ENCODE results near the gene WDR12.
"Not testable (repeated sequence)": the region's sequence is repeated elsewhere in the genome, so short reads cannot be mapped to it uniquely, and the experiment has no call there.

WDR12 gene

DNA sequence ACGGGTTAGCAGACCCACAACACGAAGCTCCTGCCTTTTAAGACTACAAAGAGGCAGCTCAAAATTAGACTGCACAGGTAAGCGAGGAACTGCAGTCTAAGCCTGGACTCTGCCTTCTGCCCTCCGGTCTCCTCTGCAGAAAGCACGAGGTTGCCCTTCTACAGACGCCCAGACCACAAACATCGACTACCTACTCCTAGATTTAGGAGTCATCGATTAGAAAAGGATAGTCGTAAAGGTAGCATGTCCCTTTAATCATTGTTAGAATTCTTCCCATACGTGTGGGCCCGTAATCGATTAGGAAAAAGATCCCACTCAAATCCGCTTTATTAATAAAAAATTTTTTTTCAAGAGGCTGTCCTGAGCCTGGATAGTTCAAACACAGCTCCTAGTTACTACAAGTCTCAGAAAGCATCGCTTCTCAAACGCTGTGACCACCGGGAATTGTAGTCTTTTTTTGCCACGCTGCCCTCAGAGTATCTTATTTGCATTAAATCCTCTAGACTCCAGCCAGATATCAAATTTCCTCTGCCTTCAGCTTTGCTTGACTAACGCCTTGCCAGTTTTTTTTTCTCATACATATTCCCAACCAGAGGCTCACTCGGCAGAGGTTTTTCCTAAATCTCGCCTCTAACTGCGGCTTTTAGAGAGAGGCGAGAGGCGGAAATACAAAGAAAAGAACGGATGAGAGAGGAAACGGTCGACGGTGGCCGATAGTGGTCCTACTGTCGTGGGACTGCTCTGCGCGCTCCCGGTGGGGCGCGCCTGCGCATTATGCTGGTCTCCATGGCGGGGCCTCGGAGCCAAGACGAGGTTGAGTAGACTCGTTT lies at the start of gene WDR12, which contains the start of gene CARF:
TSS of gene WDR12 (minus strand) at position 162 of the 830 bp plus-strand sequence. CDS start 197 bp downstream, outside the sequence.
TSS of gene CARF (plus strand) at position 764 of the 830 bp plus-strand sequence. CDS start 29,628 bp downstream, outside the sequence.
- DNase-seq (ENCODE audit: low read depth in 2 of 2), result peak; percentile 84 to 85

DNA sequence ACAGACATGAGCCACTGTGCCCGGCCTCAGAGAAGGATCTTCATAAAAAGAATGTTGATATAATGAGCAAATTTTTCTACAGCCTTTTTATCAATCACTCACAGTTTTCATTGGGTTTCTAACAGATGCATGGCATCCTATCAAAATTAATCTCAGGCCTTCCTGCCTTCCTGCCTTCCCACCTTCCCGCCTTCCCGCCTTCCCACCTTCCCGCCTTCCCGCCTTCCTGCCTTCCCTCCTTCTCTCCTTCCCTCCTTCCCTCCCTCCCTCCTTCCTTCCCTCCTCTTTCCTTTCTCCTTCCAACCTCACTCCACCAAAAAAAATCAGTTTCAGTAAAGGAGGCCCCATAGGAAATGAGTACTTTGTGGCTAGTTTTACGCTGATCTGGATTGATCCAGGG lies 49.1 kb upstream of the WDR12 start:
- no peak for DNase-seq (ENCODE audit: low read depth in 2 of 2)

DNA sequence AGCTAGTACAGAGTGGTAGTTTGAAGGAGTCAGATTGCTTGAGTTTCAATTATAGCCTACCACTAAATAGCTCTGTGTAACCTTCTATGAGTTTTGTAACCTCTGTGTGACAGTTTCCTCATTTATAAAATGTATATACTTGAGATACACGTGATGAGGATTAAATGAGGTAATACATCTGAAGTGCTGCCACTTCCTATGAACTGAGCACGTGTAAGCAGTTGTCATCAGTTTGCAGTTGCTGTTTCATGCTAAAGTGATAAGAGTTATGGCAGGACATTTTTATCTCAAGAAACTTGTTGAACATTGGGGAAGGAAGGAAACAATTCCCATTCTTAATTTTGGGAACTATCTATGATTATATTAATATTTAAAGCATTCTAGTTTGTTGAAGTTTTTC lies 39.1 kb upstream of the WDR12 start:
- DNase-seq (ENCODE audit: low read depth in 2 of 2), result no peak

DNA sequence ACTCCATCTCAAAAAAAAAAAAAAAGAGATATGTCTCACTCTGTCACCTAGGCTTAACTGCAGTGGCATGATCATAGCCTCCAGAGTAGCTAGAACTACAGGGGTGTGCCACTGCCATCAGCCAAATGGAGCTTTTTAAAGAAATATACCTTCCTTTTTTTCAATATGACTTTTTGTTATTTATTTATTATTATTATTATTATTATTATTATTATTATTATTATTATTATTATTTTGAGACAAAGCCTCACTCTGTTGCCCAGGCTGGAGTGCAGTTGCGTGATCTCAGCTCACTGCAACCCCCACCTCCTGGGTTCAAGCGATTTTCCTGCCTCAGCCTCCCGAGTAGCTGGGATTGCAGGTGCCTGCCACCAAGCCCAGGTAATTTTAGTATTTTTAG lies 37.9 kb upstream of the WDR12 start:
- DNase-seq (ENCODE audit: low read depth in 2 of 2), result not testable (repeated sequence)

GRCh38 chr2:202945497-202945896 lies 34.0 kb upstream of the WDR12 start:
- DNase-seq (ENCODE audit: low read depth in 2 of 2), result no peak

DNA sequence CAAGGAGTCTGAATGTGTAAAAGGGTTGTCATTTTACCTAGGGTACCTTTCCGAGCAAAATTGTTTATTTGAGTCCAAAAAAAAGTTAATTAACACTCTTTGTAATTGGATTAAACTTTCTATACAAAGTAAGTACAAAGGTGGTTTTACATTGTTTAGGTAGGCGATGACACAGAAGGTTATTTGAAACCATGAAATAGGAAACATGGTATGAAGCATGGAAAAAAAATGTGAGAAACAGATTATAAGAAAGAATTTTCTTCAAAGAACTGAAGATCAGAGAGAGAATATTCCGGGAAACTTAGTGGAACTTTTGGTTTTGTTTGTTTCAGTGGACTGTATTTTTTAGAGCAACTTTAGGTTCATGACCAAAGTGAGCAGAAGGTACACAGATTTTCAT lies 33.3 kb upstream of the WDR12 start:
- no peak for DNase-seq (ENCODE audit: low read depth in 2 of 2)

DNA sequence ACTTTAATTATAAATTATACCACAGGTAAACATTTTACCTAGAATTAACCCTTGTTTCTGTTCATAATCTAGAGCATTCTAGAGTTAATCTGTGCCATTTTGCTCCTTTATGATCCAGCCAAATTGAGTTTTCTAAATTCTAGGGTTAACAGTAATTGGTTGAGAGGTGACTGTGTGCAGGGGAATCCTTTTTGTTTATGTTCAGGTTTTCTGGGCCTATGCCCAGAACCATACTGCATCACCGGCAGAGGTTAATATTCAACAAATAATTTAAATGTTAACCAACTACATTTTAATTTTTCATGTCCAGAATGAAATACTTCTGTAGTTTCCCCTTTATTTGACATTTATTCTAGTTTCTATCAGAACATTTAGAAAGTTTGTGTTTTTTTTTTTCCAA lies 32.9 kb upstream of the WDR12 start:
- no peak for DNase-seq (ENCODE audit: low read depth in 2 of 2)

- DNase-seq (ENCODE audit: low read depth in 2 of 2), result no peak
Observed at GRCh38 chr2:202941771-202942170, 30.3 kb upstream of the WDR12 start.

GRCh38 chr2:202938960-202939359 lies 27.5 kb upstream of the WDR12 start:
- no peak for DNase-seq (ENCODE audit: low read depth in 2 of 2)

DNA sequence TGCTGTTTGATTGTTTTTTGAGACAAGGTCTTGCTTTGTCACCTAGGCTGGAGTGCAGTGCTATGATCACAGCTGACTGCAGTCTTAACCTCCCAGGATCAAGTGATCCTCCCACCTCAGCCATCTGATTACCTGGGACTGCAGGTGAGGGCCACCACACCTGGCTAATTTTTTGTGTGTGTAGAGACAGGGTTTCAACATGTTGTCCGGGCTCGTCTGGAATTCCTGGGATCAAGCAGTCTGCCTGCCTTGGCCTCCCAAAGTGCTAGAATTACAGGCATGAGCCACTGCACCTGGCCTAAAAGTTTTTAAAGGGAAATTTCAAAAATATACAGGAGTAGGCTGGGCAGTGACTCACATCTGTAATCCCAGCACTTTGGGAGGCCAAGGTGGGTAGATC lies 23.0 kb upstream of the WDR12 start:
- no peak for DNase-seq (ENCODE audit: low read depth in 2 of 2)

DNA sequence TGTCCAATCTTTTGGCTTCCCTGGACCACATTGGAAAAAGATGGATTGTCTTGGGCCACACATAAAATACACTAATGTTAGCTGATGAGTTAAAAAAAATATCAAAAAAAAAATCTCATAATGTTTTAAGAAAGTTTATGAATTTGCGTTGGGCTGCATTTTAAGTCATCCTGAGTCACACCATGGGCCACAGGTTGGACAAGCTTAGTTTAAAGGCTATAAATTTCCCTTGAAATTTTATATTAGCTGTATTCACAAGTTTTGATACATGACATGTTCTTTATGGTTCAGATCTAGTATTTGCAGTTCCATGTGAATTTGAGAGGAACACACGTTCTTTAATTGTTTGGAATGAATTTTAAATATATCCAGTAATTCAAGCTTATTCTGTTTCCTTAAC lies 22.5 kb upstream of the WDR12 start:
- DNase-seq (ENCODE audit: low read depth in 2 of 2), result no peak

DNA sequence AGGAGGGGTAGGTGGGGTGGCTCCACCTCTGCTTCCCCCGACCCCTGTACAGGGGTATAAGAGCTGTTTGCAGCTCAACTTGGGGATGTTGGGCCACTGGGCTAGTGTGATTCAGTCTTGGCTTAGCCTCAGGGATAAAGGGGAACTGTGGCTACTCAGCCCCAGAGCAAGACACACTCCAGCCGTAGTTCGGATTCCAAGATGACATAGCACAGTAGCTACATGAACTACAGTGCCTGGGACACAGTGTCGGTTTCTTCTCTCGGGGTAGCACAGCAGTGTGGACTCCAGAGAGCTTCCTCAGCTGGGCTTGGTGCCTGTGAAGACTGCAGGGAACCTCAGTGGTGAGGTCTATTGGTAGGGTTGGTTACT lies 21.7 kb upstream of the WDR12 start:
- DNase-seq (ENCODE audit: low read depth in 2 of 2), result no peak

- no peak for DNase-seq (ENCODE audit: low read depth in 2 of 2)
Observed at GRCh38 chr2:202932425-202933138, 21.1 kb upstream of the WDR12 start.

DNA sequence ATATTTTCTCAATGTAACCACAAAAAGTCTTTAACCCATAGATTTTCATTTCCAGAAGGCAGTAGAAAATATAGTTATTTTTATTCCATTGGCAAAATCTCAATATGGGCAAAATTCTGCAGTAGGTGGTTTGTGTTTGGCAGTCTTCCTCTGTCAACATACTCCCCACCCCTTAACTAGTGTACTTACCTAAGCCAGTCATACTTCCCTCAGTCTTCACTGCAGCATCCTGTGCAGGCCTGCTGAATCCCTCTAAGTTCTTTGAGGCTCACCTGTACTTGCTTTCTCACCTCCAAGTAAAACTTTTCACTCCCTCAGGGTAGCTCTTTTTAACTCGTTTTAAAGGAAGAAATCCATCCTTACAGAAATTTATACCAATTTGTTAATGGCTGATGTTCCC lies 7.4 kb upstream of the WDR12 start:
- no peak for DNase-seq (ENCODE audit: low read depth in 2 of 2)

DNA sequence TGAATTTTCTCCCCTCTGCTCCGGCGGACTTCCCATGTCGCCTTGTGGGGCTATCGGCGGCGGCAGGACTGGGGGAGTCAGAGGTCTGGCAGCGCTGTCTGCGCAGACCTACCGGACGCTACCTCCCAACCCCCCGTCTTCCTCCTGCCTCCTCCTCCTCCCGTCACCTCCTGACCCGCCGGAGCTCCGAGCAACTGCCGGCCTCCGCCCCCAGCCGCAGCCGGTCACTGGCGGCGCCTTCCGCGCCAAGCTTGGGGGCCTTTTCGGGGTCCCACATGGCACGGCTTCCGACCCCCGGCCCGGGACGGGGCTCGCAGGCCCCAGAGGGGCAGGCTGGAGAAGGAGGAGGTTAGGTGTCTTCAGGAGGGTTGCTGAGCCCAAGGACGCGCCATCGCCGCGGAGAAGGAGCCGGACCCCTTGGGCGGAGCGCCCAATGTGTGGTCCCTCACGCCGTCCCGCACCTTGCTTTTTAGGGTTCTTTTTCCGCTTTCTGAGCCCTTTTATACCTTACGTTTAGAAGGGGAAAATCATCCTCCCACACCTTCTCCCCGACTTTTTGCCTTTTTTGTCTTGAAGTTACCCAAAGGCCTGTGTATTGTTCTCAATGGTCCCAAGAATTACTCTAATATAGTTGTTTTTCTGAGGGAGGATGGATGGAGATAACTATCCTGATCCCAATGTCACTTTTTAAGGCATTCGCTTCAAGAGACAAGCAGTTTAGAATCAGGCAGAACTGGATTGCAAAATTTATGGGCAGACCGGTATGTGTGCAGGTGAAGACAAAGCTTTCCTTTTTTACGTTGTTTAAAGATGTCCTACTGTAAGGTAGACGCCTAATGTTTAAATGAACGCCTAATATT lies 1.1 kb upstream of the WDR12 start:
- not testable (repeated sequence) for DNase-seq (ENCODE audit: low read depth in 2 of 2)

GRCh38 chr2:202911203-202911511 lies 316 bp downstream of the WDR12 start:
- DNase-seq (ENCODE audit: low read depth in 2 of 2), result no peak

- DNase-seq (ENCODE audit: low read depth in 2 of 2), result no peak
Observed at GRCh38 chr2:202910698-202911097, 775 bp downstream of the WDR12 start.

GRCh38 chr2:202910250-202910649 lies 1.2 kb downstream of the WDR12 start:
- DNase-seq (ENCODE audit: low read depth in 2 of 2), result not testable (repeated sequence)

GRCh38 chr2:202909394-202910192 lies 1.9 kb downstream of the WDR12 start:
- DNase-seq (ENCODE audit: low read depth in 2 of 2), result no peak

DNA sequence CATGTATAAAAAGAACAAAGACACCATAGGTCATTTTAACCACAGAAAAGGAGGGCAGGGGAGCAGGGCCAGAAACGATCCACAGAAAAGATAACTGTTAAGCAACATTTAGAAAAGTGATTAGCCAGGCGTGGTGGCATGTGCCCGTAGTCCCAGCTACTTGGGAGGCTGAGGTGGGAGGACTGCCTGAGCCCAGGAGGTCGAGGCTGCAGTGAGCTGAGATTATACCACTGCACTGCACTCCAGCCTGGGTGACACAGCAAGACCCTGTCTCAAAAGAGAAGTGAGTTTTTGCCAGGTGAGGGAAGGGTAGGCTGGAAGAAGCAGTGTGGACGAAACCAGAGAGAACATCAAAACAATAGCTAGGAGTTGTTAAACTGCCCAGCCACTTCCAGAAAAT lies 3.3 kb downstream of the WDR12 start:
- DNase-seq (ENCODE audit: low read depth in 2 of 2), result no peak

DNA sequence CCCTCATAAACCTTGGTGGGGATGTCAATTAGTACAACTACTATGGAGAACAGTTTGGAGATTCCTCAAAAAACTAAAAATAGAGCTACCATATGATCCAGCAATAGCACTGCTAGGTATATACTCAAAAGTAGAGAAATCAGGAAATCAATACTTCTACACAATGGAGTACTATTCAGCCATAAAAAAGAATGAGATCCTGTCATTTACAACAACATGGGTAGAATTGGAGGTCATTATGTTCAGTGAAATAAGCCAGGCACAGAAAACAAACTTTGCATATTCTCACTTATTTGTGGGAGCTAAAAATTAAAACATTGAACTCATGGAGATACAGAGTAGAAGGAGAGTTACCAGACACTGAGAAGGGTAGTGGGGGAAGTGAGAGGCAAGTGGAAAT lies 6.0 kb downstream of the WDR12 start:
- not testable (repeated sequence) for DNase-seq (ENCODE audit: low read depth in 2 of 2)
